IPS-NIHi7 (cell line): ENCODE data around the gene RPS21.

Experiments
- DNase-seq: peaks from one replicate; pipeline ENCODE4 v3.0.0; 2012; ENCODE audit warnings: mixed read lengths; ENCODE audit errors: extremely low spot score

Gene RPS21

DNA sequence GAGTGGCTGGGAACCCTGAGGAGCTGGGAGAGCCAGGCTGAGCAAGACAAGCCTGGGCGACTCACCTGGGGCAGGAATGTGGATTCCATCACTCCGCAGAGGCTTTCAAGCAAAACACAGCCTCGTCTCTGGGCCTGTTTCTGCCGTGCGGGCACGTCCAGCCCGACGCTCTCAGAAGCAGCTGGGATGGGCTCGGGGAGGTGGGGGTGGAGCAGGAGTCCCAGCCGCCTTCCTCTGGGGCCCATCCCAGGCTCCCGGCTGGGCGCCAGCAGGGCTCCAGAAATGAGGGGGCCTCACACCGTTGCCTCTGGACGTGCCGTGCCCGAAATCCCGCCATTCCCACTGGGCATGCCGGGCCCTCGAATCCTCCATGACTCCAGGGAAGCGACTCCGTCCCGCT lies 8.7 kb upstream of the RPS21 start:
- no peak for DNase-seq

DNA sequence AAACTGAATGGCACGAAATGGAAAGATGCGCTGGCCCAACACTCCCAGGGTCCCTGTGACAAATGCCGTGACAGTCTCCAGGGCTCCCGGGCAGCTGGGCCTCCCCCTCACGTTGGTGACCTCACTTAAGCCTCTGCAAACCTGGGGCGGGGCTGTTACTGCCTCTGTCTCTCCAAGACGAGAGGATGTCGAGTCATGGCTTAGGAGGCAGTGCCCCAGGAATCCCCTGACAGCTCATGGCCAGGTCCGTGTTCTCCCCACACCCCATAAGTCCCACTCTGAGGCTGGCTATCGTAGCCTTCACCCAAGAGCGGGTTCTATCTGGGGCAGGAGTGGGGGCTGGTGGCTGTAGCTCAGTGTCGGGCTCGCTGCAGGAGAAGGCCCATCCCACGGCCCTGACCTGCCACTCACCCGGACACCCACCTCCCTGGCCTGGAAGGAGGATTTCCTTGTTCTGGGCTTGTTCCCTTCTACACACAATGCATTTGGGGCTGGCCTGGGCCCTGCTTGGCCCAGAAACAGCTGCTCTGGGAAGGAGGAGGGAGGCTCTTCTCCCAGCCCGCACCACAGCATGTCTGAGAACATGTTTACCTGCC lies 5.6 kb upstream of the RPS21 start:
- no peak for DNase-seq

DNA sequence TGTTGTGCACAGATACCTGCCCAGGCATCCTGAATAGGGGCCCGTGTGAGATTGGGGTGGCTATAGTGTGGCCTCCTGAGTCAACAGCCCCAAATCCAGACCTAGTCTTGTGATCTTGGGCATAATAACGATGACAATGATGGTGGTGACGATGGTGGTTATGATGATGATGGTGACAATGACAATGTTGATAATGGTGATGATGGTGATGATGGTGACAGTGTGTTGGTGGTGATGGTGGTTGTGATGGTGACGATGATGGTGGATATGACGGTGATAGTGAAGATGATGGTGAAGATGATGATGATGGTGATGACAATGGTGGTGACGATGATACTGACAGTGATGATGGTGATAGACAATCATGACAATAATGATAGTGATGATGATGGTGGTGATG lies 5.1 kb upstream of the RPS21 start:
- DNase-seq: no peak

DNA sequence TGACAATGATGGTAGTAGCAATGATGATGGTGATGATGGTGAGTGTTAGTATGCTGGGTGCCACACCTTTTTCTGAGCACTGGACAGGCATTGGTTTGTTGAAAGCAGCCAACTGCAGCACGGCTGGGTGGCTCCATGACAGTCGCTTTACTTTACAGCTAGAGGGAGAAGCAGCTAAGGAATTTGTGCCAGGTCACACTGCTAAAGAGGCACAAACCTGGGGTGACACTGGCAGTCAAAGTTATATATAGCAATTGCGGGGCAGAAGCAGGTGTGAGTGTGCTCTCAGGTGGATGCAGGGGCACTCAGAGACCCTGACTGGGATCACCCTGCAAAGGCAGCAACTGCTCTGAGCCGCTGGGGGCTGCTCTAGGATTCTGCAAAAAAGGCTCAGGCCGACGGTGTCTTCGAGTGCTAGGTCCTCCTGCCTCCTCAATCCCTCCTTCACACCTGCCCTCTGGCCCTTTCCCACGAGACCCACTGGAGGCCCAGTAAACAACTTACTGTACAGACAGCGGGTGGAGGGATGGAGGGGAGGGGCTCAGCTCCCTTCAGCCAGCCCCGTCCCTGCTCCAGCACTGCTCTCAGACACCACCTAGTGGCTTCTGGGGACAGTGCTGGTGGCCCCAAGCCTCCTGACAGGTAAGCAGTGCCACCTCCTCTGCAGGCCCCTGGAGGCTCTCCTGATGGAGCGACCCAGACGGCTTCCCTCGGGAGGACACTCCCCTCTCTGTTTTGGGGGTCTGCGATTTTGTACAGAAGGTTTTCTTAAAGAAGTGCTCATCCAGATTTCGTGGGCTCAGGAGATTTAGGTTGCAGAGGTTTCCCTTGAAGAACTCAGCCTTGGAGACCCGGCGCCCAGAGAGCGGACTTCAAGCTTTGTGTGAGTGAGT lies 4.4 kb upstream of the RPS21 start:
- DNase-seq: peak; percentile 87

DNA sequence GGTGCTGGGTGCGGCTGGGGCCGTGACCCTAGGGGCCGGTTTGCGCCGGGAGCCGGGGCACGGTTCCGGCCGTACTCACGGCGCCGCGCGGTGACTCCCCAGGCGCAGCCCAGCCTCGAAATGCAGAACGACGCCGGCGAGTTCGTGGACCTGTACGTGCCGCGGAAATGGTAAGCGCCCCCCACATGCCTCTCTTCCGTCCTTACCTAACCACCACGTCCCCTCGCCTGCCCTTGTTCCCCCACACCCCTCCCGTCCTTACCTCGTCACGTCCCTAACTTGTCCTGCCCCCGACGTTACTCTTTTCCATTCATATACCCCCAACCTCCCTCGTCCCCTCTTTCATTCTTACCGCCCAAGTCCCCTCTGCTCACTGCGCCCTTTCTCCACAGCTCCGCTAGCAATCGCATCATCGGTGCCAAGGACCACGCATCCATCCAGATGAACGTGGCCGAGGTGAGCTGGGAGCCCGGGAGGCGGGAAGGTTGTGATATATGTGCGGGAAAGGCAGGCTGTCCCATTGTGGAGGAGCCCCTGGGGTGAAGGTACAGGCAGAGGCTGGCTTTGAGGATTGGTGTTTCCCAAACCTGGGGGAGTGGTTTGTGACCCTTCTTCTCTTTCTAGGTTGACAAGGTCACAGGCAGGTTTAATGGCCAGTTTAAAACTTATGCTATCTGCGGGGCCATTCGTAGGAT lies 463 bp downstream of the RPS21 start:
- DNase-seq: no peak

DNA sequence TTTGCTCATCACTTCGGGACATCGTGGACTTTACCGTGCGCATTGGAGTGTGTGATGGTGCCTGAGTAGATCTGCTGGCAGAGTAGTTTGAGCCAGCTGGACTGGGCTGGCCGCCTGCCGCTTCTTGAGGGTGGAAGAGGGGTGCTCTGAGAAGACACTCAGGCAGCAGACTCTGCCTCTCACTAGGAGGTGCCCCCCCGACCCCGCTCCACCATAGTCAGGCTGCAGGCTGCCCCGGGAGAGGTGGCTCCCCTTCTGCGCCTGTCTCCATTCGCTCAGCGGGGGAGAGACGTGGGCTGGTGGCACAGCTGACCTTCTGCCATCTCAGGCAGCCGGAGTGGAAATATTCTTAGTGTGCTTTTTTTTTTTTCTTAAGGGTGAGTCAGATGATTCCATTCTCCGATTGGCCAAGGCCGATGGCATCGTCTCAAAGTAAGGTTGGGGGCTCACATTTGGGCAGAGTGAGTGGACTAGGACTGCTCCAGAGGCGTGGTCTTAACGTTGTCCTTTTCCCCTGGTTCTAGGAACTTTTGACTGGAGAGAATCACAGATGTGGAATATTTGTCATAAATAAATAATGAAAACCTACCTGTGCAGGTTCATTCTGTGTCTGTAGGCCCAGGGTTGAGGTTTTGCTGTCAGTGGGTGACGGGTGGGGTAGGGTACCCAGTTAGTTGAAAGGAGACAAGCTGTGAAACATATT lies 1.2 kb downstream of the RPS21 start:
- DNase-seq: no peak

DNA sequence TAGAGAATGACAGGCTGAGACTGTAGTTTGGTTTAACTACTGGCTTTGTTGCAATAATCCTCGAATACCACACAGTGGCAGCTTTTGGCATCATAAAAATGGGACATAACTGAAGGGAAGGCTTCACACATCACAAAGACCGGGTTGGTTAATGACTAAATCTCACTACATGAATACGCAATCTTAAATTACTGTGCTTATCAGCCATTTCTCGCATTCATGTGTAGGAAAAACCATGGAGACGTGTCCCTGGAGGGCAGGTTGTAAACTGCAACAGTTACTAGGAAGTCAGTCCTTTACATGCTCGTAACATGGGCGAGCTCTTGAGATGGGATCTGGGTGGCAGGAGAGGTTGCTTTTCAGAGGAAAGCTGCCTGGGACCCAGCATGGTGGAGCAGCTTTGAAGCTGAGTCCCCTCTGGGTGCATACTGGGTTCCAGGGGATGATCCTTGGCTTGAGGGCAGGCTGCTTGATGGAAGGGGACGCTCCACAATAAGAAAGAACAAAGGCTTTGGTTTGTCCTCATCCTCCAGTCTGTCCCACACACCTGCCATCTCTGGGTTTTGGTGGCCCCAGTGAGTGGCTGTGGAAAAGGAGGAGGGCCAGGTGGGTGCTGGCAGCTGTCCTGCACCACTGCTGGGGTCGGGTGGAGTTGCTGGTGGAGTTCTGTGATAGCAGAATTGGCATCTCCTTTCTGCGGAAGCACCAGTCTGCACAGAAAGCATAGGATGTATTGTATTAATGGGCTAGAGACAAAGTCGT lies 2.1 kb downstream of the RPS21 start:
- no peak for DNase-seq

DNA sequence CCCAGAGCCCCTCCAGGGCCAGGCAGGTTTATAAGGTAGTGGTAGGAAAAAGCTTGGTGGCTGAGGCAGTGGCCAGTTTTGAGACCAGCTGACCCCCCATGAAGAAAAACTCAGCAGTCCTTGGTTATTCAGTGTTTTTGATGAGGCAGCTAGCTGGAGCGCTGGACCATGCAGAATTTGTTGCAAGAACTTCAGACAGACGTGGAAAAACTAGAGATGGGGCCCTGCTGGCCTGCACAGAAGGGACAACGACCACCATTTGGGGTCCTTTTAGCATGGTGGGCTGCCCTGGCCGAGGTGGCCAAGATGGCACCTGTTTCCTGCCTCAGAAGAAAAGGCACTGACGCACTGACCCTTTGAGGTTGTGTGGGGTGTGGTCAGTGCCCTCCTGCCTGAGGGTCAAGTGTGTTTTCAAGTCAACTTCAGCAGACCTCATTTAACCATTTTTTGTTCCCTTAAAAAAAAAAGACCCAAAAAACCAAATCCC lies 2.7 kb downstream of the RPS21 start:
- no peak for DNase-seq

DNA sequence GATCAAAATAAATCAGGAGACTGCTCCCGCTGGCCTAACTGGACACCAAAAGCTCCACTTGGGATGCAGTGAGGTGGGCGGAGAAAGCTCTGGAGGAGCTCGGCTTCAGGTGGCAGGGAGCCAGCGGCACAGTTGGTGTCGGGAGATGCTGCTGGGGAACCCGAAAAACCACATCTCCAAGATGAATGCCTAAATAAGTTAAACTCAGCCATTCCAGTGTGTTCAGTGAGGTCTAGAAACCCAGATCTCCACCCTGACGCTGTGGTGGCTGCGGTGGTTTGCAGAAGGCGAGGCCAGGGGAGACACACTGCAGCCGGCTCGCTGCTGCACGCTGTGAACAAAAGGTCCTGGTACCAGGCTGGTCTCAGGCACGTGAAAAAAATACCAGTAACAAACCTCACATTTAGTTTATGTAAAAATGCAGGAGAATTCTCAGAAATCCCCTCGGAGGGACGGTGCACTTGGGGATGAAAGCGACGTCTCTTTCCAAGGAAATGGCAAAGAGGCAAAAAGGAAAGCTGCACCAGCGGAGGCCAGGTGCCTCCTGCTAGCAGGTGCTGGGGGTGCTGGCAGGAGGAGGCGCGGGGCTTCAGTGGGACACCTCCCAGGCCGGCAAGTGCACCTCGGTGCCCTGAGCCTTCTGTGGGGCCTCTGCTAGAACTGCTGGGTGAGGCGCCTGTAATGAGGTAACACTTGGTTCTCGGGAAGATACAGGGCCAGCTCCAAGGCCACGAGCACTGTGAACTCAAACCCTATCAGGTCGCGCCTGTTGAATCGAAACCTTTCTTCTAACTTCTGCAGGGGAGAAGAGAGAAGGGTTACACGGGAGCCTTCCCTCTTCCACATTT lies 3.6 kb downstream of the RPS21 start:
- no peak for DNase-seq

DNA sequence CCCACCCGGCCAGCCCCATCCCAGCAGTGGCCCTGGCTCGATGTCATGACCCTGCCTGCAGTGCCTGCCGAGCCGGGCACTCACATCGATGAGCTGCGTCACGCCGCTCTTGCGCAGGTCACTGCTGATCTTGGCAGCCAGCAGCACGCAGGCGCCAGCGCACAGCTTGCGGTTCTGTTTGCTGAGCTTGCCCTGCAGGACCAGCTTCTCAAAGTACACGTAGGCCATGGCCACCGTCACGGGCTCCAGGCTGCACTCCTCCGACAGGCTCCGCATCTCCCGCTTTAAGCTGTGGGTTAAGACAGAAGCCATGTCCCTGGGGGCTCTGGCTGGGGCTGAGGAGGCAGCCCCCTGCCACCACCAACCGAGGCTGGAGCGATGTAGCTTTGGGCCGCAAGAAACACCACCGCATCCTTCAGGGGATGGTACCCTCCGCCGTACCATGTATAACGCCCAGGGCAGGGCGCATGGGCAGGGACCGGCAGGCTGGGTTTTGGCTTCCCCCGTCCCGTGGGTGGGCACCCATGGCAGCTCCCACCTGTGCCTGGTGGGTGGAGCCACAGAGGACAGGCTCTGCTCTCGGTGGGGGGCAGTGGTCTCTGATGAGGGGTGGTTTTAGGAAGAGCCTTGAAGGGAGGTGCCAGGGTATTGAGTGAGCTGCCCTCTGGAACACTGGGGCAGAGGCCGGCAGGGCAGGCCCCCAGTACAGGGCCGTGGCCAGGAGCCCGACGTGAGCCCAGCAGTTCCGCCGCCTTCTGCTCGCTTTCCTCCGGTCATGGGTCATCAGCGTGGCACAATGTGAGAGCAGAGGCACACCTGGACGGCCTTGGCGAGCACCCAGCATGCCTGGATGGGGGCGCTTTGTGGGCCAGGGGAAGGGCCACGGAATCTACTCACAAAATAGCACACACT lies 4.5 kb downstream of the RPS21 start:
- no peak for DNase-seq

DNA sequence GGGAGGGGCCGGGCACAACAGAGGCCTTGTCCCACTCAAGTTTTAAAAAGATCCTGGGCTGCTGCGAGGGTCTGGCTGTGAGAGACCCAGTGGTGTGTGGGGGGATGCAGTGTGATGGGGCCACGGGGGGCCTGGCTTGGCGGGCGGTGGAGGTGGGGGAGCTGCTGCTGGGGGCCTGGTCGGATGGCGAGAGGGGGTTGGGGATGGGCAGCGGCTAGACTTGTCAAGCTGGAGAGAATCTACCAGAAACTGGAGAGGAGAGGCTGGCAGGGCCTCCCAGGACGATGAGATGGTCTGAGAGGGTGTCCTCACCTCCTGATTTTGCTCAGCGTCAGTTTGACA lies 5.1 kb downstream of the RPS21 start:
- no peak for DNase-seq

DNA sequence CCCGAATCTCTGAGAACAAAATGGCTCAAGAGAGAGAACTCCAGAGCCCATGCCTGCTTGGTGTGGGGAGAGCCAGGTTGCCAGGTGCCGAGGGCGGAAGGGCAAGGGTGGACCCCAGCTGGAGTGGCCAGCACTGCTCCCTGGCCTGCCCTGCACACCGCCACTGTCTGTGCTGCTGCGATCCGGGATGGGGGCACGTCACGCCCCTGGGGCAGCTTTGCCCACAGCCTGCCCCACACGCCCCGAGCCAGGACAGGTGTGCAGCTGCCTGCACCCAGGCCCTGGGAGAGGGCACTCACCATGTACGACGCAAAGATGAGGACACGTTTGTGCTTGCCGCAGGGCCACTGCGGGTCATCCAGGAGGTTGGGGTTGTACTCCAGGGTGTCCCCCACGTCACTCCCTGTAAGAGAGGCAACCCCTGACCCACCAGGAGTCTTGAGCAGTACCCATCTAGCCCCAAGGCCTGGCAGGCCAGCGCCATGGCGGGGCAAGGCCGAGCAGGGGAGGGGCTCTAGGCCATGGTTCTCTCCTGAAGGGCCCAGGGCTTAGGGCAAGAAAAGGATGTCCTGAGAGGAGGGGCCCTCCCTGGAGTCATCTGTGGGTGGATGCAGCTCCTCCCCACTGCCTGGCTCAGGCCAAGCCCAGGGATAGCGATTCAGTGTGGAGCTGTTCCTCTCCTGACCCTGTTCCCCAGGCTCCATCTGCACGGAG lies 5.9 kb downstream of the RPS21 start:
- DNase-seq: no peak

DNA sequence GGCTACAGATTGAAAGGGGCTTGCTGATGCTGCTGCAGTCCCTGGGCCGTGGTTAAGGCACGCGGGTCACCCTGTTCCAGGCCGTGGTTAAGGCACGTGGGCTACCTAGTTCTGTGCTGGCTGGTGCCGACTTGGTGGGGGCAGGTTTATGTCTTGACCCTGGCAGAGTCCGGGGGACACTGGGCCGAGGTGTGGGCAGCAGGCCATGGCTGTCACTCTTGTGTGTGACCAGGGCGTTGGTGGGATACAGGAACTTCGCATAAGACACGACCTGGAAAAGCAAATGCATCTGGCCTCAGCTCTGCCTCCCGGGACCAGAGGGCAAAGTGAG lies 6.4 kb downstream of the RPS21 start:
- no peak for DNase-seq

DNA sequence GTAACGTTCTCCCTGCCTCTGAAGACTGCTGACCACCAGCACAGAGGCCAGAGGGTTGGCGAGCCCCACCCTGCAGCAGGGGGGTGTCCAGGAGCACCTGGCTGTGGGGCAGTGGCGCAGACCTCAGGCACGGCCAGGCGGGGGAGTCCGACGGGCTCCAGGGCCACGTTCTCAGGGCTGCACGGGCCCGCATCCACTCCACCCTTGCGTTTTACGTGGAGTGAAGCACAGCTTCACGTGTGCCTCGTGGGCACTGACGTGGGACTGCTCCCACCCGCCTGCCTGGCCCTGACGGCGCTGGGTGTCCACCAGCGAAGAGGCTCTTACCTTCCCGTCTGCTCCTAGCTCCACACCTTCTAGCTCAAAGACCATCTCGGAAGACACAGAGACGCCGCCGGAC lies 6.9 kb downstream of the RPS21 start:
- DNase-seq: no peak

DNA sequence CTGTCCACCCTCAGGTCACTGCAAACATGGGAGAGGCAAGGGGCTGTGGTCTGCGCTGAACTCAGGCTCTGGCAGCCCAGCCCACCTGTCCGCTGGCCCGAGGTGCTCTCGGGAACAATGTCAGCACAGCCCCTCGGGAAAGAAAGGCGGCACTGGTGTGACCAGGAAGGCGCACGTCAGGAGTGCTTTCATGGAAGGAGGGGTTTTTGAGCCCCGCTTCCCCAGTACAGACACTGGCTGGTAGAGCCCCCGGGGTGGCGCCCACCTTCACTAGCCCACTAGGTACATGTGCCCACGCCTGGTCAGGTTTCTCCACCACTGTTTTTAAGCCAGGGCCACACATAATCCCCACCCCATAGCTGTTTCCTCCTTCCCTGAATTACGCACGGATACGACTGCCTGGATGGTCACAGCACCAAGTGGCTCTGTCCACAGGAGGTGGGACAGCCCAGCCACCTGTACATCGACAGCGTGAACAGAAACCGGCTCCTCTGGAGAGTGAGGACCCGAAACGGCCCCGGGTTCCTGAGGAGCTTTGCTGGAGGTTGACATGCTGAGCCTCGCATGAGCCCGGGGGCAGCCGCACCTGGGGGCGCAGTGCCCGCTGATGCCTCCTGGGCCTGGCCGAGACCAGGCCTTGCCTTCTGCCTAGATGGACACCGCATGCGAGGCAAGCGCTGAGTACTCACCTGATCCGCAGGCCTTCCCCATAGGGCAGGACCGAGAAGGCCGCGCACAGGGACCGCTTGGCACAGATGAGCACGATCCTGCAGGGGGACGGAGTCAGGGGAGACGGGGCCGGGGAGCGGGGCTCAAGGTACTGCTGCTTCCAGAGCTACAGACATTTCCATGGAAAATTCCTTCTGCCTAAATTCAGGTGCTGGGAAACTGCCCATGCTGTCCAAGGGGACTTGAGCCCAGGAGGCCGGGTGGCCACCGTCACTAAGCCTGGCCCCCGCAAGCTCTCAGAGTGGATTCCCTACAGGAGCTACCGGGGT lies 7.6 kb downstream of the RPS21 start:
- no peak for DNase-seq

DNA sequence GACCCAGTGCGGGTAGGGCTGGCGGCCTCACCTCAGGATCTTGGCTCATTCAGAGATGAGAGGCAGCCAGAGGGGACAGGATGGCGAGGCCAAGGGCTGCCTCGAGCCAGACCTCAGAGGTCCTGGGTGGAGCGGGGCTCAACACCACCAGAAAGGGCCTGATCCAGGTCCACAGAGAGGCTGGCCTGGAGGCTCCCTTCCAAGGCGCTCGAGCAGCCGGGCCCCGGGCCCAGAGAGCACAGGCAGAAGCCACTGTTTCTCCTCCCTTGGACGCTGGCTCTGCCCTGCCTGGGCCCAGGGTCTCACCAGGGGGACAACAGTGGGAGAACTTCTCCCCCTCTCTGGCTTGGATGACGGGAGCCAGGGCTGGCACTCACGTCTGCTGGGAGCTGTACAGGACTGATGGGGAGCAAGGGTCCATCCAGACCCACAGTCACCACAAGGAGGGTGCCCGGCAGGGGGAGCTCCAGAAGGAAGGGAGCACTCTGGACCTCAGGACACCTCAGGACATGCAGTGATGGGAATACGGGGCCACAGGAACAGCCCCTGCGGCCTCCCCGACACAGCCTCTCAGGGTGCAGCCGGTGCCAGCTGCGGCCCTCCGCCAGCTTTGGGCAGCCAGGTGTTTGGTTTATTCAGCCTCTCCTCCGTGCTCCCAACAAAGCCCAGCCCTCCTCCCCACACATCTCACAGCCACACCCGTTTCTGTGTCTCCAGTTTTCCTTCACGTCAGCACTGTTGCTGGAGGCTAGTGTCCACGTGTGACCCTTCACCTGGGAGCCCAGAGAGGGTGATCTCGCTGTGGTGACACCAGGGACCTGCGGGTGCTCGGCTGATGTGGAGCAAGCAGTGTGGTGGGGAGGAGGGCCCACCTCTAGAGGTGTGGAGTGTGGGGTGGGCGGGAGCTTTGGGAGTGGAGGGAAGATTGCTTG lies 8.7 kb downstream of the RPS21 start:
- no peak for DNase-seq
